PC-3 (cell line): ENCODE results near the gene MALSU1. TPM values are rescaled to one million over a fixed set of nuclear protein-coding genes. Genes with fewer than 3 reads are reported as not detected.

Source experiments
- ATAC-seq: fragments of 200-7000 bp; cut with Tn5 transposase; 2 replicates; pipeline ENCODE4 v1.9.1; 2020; ENCODE audit warnings: mild to moderate bottlenecking, moderate library complexity
- BruUV-seq: library from RNA; stranded (reverse); fragments of 400-500 nt; replicated peaks from 2 replicates; lab custom pipeline; 2021; lab: Mats Ljungman, UMichigan
- CTCF ChIA-PET: fragments of 300-600 bp; sonication (Branson Sonifier 250); formaldehyde crosslinking; loops from one replicate; lab custom pipeline; 2022; ENCODE audit warnings: antibody characterized with exemption; lab: Charles Lee
- POLR2A ChIA-PET: fragments of 300-600 bp; sonication (Branson Sonifier 250); formaldehyde crosslinking; loops from one replicate; lab custom pipeline; 2022; ENCODE audit warnings: antibody characterized with exemption; ENCODE audit not compliant: unreplicated experiment; lab: Charles Lee
- DNase-seq: peaks from one replicate; pipeline ENCODE4 v3.0.0-alpha.2; 2015
- H2AFZ ChIP-seq: fragments of 300-600 bp; sonication (generic); 2 replicates; pipeline ENCODE4 v1.6.0; 2016; ENCODE audit warnings: antibody characterized with exemption, low read length
- H3F3A ChIP-seq: fragments of 300-600 bp; sonication (generic); one replicate; pipeline ENCODE4 v1.6.0; 2017; ENCODE audit warnings: antibody characterized with exemption, low read length, control low read depth, mild to moderate bottlenecking; ENCODE audit not compliant: unreplicated experiment
- H3K27ac ChIP-seq: fragments of 300-600 bp; sonication (generic); 2 replicates; pipeline ENCODE4 v1.5.1; 2016; ENCODE audit warnings: mild to moderate bottlenecking, low read length
- H3K27me3 ChIP-seq: fragments of 300-600 bp; sonication (generic); 2 replicates; pipeline ENCODE4 v1.6.1; 2016; ENCODE audit warnings: low read length, mixed read lengths
- H3K36me3 ChIP-seq: fragments of 300-600 bp; sonication (generic); 2 replicates; pipeline ENCODE4 v1.6.1; 2016; ENCODE audit warnings: low read depth, mixed run types, low read length, mixed read lengths
- H3K4me1 ChIP-seq: fragments of 300-600 bp; sonication (generic); 2 replicates; pipeline ENCODE4 v1.5.1; 2016; ENCODE audit warnings: low read length; ENCODE audit not compliant: insufficient read depth
- H3K4me2 ChIP-seq: fragments of 300-600 bp; sonication (generic); 2 replicates; pipeline ENCODE4 v1.6.0; 2016; ENCODE audit warnings: low read length
- H3K4me3 ChIP-seq: fragments of 300-600 bp; sonication (generic); 2 replicates; pipeline ENCODE4 v1.5.1; 2016; ENCODE audit warnings: mild to moderate bottlenecking, low read length, mixed read lengths
- H3K79me2 ChIP-seq: fragments of 300-600 bp; sonication (generic); 2 replicates; pipeline ENCODE4 v1.6.1; 2017; ENCODE audit warnings: low read length, mixed read lengths
- H3K9ac ChIP-seq: fragments of 300-600 bp; sonication (generic); 2 replicates; pipeline ENCODE4 v1.6.0; 2016; ENCODE audit warnings: mild to moderate bottlenecking, low read length
- H3K9me2 ChIP-seq: fragments of 300-600 bp; sonication (generic); replicated peaks from 2 replicates; pipeline ENCODE4 v1.6.1; 2016; ENCODE audit warnings: mixed run types, low read length, mixed read lengths
- H3K9me3 ChIP-seq: fragments of 300-600 bp; sonication (generic); 2 replicates; pipeline ENCODE4 v1.6.1; 2016; ENCODE audit warnings: low read length, mixed read lengths
- H4K20me1 ChIP-seq: fragments of 300-600 bp; sonication (generic); 2 replicates; pipeline ENCODE4 v1.6.1; 2016; ENCODE audit warnings: low read length, mixed read lengths
- EZH2 ChIP-seq: fragments of 300-600 bp; sonication (generic); IDR thresholded peaks from one replicate; pipeline ENCODE4 v1.6.1; 2017; ENCODE audit warnings: antibody characterized with exemption, mild to moderate bottlenecking, low read length; ENCODE audit not compliant: unreplicated experiment
- EZH2phosphoT487 ChIP-seq: fragments of 300-600 bp; sonication (generic); IDR thresholded peaks from 2 replicates; pipeline ENCODE4 v1.6.1; 2018; ENCODE audit warnings: mild to moderate bottlenecking, antibody characterized with exemption, low read length, borderline replicate concordance
- intact Hi-C: fragments of 100-400 bp; cut with micrococcal nuclease; formaldehyde crosslinking; loops from 2 replicates; pipeline ENCODE4 v1.9.0; 2023
- total RNA-seq: library from RNA; depleted of rRNA; stranded (reverse); fragments of >200 nt; gene quantifications from 2 replicates; pipeline ENCODE4 v1.2.3, GENCODE V29; 2014
- TF ChIP-seq, protein P1 (sequence below): fragments of 300-600 bp; sonication (generic); conservative IDR thresholded peaks from 2 replicates; pipeline ENCODE4 v1.5.1; 2017; ENCODE audit warnings: antibody characterized with exemption, low read depth, mild to moderate bottlenecking, low read length

Gene MALSU1
- total RNA-seq, 1 experiment from 2014 or later, result 284 TPM

DNA sequence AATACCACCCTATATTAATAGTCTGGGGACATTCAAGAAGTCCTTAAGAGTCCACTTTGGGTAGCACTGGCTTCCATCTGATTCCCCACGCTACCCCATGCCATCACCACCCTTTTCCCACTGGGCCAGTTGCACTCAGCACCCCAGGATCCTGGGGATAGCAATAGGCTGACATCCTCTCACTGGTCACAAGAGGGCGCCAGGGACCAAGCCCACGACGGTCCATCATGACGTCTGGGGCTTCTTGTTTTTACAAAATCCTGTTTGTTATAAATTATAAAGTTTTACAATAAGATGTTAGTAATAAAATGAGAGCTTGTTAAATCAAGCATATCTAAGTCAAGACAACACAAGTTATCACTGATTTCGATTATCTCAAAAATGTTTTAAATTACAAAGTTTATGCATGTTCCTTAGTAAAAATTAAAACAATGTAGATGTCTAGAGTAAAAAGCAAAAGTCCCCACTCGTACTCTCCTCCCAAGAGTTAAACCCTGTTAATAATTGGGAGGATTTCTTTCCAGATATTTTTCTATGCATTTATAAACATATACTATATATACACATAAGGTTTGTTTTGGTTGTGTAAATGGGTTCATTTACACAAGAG is 37.2 kb upstream of the MALSU1 start:
- no TSS peak for BruUV-seq
- POLR2A ChIA-PET, result interaction anchor here (0.7 kb wide), 1 partner anchor 140 kb away, joined by 3 read pairs; no protein-coding TSS in a partner anchor
- Histone ChIP-seq H3K27me3 (peaks cover 4% of the 10 kb centered on the region; the same call in 1 of the 2 replicates), H3K27ac (no peak overlapping the region), H3K4me2 (peak overlapping the region; percentile 69), H3K9ac (no peak overlapping the region), H3K4me3 (0 out of 2 replicates have a peak overlapping the region, but pooled peaks have one; percentile 11), H3F3A (no peaks in the 10 kb centered on the region), H3K36me3 (no peaks in the 10 kb centered on the region), H3K9me2 (no peaks in the 10 kb centered on the region), H2AFZ (peak overlapping the region; percentile 24; the same call in 1 of the 2 replicates), H4K20me1 (no peaks in the 10 kb centered on the region), H3K4me1 (no peaks in the 10 kb centered on the region), H3K79me2 (no peaks in the 10 kb centered on the region), H3K9me3 (no peaks in the 10 kb centered on the region)
- CTCF ChIA-PET, result interaction anchor here (0.6 to 0.9 kb wide), 2 partner anchors 11 to 32 kb away, joined by 3 to 5 read pairs; no protein-coding TSS in a partner anchor
- intact Hi-C loops, result loop anchor here (2.0 to 10.0 kb wide), 2 partner anchors 77 to 177 kb away; no protein-coding TSS in a partner anchor
- peak; percentile 99 for ATAC-seq
- no peak for TF ChIP-seq EZH2
- TF ChIP-seq, protein P1, sequence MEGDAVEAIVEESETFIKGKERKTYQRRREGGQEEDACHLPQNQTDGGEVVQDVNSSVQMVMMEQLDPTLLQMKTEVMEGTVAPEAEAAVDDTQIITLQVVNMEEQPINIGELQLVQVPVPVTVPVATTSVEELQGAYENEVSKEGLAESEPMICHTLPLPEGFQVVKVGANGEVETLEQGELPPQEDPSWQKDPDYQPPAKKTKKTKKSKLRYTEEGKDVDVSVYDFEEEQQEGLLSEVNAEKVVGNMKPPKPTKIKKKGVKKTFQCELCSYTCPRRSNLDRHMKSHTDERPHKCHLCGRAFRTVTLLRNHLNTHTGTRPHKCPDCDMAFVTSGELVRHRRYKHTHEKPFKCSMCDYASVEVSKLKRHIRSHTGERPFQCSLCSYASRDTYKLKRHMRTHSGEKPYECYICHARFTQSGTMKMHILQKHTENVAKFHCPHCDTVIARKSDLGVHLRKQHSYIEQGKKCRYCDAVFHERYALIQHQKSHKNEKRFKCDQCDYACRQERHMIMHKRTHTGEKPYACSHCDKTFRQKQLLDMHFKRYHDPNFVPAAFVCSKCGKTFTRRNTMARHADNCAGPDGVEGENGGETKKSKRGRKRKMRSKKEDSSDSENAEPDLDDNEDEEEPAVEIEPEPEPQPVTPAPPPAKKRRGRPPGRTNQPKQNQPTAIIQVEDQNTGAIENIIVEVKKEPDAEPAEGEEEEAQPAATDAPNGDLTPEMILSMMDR, result peak; percentile 91
- TF ChIP-seq EZH2phosphoT487, result no peak
- peak; percentile 72 for DNase-seq

DNA sequence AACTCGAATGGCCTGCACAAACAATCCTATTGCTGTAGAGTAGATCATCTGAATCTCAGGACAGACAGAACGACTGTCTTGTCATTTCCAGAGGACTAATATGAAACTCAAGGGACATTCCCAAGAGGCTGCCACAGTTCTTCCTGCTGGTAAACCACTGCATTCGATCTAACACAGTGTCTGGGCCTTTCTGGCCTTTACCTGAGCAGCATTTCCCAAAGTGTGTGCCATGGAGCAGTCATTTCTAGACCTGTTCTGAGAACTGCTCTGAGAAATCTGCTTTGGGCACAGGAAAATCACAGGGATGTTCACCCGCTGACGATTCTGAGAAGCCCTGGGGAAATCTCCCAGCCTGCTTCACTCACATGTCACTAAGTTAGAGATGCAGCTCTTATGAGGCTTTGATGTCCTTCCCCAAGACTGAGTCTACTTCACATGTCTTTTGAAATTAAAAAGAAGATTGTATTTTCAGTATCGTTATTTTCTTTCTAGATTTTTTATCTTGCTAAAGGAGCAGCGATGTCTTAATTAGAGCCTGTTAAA is 34.2 kb upstream of the MALSU1 start:
- no peaks in the 10 kb centered on the region for H3K9me3 ChIP-seq
- no peak for TF ChIP-seq EZH2phosphoT487
- TF ChIP-seq EZH2, result no peak
- TF ChIP-seq, protein P1, result no peak
- intact Hi-C loops, result loop anchor here (10.0 kb wide), 1 partner anchor 180 kb away; no protein-coding TSS in a partner anchor
- no peaks in the 10 kb centered on the region for H3K4me1 ChIP-seq
- ChIA-PET POLR2A (no interaction called here), CTCF (interaction anchor here (0.6 kb wide), 1 partner anchor 117 kb away, joined by 3 read pairs; no protein-coding TSS in a partner anchor)
- no peaks in the 10 kb centered on the region for H3K36me3 ChIP-seq
- H3K9me2 ChIP-seq, result no peaks in the 10 kb centered on the region
- no peak overlapping the region for H3K9ac ChIP-seq
- no peak overlapping the region for H3K4me3 ChIP-seq
- H3K79me2 ChIP-seq, result no peaks in the 10 kb centered on the region
- H3K27ac ChIP-seq, result no peak overlapping the region
- ATAC-seq (no peak), DNase-seq (no peak)
- H3K4me2 ChIP-seq, result no peak overlapping the region
- no peaks in the 10 kb centered on the region for H3F3A ChIP-seq
- BruUV-seq, result no TSS peak
- no peaks in the 10 kb centered on the region for H3K27me3 ChIP-seq
- H4K20me1 ChIP-seq, result no peaks in the 10 kb centered on the region
- H2AFZ ChIP-seq, result no peak overlapping the region

DNA sequence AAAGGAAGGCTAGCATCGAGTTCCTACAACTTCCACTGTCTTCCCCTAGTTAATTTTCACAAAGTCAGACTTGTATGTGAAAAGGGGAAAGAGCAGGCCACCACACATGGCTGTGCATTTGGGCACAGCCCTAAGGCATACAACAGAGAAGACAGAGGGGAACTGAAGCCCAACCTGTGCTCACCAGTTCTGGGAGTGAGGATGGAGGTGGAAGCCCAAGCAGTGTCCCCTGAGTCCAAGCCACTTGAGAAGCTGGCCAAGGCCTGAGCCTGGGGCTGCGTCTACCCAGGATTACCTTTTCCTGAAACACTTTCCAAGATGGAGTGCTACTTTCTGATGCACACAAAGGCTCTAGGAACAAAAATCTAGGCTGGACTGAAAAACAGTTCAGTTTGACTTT is 32.2 kb upstream of the MALSU1 start:
- H3K9ac ChIP-seq, result no peak overlapping the region
- no peak for ATAC-seq
- H3K9me2 ChIP-seq, result no peaks in the 10 kb centered on the region
- H3K27ac ChIP-seq, result no peak overlapping the region
- H3K4me1 ChIP-seq, result no peaks in the 10 kb centered on the region
- intact Hi-C loops, result loop anchor here (10.0 kb wide), 1 partner anchor 182 kb away; no protein-coding TSS in a partner anchor
- H4K20me1 ChIP-seq, result no peaks in the 10 kb centered on the region
- no peak overlapping the region for H2AFZ ChIP-seq
- no peaks in the 10 kb centered on the region for H3K79me2 ChIP-seq
- H3K9me3 ChIP-seq, result no peaks in the 10 kb centered on the region
- TF ChIP-seq, protein P1, result no peak
- TF ChIP-seq EZH2phosphoT487 (no peak), EZH2 (no peak)
- BruUV-seq, result no TSS peak
- no peaks in the 10 kb centered on the region for H3K27me3 ChIP-seq
- no peak for DNase-seq
- no peak overlapping the region for H3K4me3 ChIP-seq
- ChIA-PET POLR2A (no interaction called here), CTCF (no interaction called here)
- H3K36me3 ChIP-seq, result no peaks in the 10 kb centered on the region
- H3F3A ChIP-seq, result no peaks in the 10 kb centered on the region
- no peak overlapping the region for H3K4me2 ChIP-seq
